ENCODE results near the gene WASHC1.
A peak's percentile ranks its signal among the peaks of the same experiment; 100 is the strongest.
"Not testable (repeated sequence)": the region's sequence is repeated elsewhere in the genome, so short reads cannot be mapped to it uniquely, and the experiment has no call there.

WASHC1 gene

DNA sequence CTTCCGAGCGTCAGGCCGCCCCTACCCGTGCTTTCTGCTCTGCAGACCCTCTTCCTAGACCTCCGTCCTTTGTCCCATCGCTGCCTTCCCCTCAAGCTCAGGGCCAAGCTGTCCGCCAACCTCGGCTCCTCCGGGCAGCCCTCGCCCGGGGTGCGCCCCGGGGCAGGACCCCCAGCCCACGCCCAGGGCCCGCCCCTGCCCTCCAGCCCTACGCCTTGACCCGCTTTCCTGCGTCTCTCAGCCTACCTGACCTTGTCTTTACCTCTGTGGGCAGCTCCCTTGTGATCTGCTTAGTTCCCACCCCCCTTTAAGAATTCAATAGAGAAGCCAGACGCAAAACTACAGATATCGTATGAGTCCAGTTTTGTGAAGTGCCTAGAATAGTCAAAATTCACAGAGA is at the start of gene WASHC1:
Gene WASHC1, minus strand, starts transcription at position 101 of the 400 bp plus-strand sequence. CDS start 4,457 bp downstream, outside the sequence.
- not testable (repeated sequence) for DNase-seq (ENCODE audit: low read depth)

DNA sequence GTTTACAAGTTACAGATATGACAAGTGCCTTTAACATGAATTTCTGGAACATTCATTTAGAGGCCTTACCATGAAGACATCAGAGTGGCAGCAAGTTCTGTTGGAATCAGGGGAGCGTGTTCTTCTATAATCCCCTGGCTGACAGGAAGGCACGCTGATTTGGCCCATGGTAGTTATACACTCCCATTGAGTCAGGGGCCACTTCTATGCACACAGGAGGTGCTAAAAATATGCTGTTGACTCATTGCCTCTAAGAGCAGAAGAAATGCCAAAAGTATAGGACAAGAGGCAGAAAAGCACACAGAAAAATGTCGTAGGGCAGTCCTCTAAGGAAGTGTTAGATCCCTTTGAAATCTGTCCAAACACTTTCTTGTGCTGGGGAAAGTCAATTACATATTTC is 49.1 kb upstream of the WASHC1 start:
- not testable (repeated sequence) for DNase-seq (ENCODE audit: low read depth)

- DNase-seq (ENCODE audit: low read depth): not testable (repeated sequence)
These were observed 47.1 kb upstream of the WASHC1 start for GRCh38 chr9:76389-76788.

- not testable (repeated sequence) for DNase-seq (ENCODE audit: low read depth)
These were observed 44.8 kb upstream of the WASHC1 start for GRCh38 chr9:73900-74525.

DNA sequence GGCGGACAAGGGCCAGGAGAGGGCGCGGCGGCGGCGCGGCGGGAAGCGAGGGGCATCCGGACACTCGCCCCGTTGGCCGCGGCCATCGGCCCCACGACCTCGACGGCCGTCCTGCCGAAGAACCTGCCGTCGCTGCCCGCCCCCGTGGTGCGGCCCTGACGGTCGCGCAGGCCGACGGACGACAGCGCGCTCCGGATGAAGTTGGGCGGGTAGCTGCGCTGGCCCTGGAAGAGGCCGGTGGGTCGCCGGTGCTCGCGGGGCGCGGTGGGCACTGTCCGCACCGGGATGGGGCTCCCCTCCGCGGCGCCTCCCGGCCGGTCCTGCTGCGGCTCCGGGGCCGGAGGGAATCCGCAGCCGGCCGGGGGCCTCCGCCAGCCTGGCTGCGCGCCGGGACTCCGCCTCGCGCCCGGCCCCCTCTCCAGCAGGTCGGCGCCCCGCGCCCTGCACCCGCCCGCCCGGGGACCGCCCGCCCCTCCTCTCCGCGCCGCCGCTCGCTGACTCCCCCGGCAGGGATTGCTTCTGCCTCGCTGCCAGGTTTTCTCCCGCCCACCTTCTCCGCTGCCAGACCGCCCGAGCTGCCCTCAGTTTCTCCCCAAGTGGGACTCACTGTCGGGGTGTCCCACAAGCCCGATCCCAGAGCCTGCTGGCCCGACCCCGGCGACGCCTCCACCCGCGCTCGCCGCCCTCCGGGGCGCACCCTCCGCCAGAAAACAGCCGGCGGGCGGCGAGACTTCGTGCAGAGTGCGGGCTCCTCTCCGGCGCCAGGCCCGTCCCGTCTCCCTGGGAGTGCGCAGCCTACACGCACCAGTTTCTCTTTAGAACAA is 44.0 kb upstream of the WASHC1 start:
- DNase-seq (ENCODE audit: low read depth): not testable (repeated sequence)

GRCh38 chr9:63031-63629 is 33.9 kb upstream of the WASHC1 start:
- peak; percentile 11 for DNase-seq (ENCODE audit: low read depth)

GRCh38 chr9:52678-53077 is 23.4 kb upstream of the WASHC1 start:
- not testable (repeated sequence) for DNase-seq (ENCODE audit: low read depth)

DNA sequence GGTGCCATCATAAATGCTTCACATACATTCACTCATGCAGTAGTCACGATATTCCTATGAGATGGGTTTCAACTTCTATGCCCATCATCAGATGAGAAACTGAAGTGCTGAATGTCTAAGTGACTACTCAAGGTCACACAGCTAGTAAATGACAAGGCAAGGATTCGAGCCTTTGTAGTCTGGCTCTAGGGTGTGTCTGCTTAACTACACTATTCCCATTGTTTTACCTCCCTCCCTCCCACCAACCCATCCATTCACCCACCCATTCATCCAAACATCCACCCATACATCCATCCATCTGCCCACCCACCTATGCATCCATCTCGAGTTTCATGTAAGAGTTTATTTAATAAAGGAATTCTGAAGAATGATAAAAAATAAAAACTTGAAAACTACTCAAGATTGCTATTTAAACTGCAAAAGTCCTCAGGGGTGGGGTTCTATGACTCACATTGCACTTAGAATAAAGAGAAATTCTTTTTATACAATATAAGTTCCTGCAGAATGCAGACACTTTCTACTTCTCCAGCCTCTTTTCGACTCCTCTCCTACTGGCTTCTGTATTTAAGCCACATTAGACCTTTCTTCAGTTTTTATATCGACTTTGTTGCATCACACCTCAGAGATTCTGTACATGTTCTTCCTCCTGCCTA is 19.1 kb upstream of the WASHC1 start:
- not testable (repeated sequence) for DNase-seq (ENCODE audit: low read depth)

- not testable (repeated sequence) for DNase-seq (ENCODE audit: low read depth)
These were observed 17.5 kb upstream of the WASHC1 start for GRCh38 chr9:46639-47271.

DNA sequence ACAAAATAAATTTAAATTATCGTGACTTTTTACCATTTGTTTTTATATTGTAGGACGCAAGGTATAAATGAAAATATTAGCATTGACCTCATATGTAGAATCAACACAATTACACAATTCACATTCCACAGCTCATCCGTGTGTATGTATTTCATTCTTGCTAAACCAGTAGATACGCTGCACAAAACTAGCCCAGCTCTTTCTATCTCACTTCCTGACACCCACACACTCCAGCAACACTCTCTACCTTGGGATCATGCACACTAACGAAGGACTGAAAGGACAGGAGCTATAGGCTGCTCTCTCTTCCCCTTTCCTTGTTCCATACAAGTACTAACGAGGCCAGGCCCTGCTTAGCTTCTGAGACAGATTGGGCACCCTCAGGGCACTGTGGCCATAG is 16.9 kb upstream of the WASHC1 start:
- DNase-seq (ENCODE audit: low read depth): not testable (repeated sequence)

GRCh38 chr9:45180-45878 is 16.1 kb upstream of the WASHC1 start:
- not testable (repeated sequence) for DNase-seq (ENCODE audit: low read depth)

- DNase-seq (ENCODE audit: low read depth): not testable (repeated sequence)
These were observed 15.2 kb upstream of the WASHC1 start for GRCh38 chr9:44416-44815.

GRCh38 chr9:43636-44035 is 14.4 kb upstream of the WASHC1 start:
- not testable (repeated sequence) for DNase-seq (ENCODE audit: low read depth)

DNA sequence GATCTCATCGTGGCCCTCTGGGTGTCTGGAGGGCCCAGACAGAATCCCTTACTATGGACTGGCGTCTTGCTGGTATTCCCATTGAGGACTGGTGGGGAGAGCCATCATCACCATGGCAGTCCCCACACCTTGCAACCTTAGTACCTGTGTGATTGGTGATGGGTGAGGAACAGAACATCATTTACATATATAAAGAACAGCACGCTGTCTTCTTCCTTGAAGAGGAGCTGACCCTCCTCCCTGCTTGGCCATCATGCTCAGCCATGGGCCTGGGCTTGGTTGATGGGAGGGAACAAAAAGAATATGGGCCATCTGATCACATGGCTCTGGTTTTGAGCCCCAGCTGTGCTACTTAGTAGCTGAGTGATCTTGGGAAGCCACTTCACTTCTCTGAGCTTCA is 13.9 kb upstream of the WASHC1 start:
- not testable (repeated sequence) for DNase-seq (ENCODE audit: low read depth)

GRCh38 chr9:41819-42218 is 12.6 kb upstream of the WASHC1 start:
- not testable (repeated sequence) for DNase-seq (ENCODE audit: low read depth)

DNA sequence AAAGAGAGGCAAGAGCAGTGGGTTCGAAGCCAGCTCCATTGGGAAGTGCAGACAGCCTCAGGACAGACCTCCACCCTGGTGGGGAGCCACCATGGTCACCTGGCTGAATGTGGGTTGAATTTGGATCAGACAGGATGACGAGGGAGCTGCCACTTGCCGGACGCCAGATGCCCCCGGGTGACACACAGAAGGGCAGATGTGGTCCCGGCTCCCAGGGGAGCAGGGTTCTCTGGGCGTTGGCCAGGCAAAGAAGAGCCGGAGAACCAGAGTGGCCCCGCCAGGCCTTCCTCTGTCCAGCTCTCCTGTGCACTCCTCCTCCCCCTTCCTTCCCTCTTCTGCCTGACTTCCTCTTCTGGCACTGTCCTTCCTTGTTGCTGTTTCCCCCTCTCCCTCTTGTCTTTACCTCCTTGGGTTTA is 12.0 kb upstream of the WASHC1 start:
- DNase-seq (ENCODE audit: low read depth): not testable (repeated sequence)

DNA sequence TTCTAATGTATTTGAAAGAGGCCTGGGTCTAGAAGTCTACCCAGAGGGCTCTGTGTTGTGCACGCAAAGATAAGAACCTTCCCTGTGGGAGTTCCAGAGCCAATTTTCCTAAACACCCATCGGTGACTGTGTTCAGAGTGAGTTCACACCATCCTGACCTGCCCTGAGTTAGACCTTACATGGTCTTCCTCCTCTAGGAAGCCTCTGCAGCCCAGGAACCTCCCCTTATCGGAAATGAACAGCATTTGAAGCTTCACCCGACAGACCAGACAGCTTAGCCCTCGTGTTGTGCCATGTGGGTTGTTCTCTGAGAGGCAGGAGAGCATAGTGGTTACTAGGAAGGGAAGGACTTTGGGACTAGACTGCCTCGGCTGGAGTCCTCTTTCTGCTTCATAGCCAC is 3.1 kb upstream of the WASHC1 start:
- DNase-seq (ENCODE audit: low read depth): not testable (repeated sequence)

- DNase-seq (ENCODE audit: low read depth): not testable (repeated sequence)
These were observed 481 bp downstream of the WASHC1 start for GRCh38 chr9:28775-29174.

DNA sequence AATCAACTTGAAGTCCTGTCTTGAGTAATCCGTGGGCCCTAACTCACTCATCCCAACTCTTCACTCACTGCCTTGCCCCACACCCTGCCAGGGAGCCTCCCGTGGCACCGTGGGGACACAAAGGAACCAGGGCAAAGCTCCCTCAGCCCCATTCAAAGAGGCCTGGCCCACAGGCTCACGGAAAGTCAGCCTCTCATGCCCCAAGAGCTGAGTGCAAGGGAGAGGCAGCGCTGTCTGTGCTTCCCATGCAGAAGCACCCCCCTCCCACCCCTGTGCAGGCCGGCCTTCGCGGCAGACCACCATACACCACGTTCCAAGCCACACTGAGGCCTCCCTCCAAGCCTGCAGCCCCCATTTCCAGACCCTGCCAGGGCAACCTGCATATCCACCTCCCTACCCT is 7.6 kb downstream of the WASHC1 start:
- DNase-seq (ENCODE audit: low read depth): not testable (repeated sequence)

DNA sequence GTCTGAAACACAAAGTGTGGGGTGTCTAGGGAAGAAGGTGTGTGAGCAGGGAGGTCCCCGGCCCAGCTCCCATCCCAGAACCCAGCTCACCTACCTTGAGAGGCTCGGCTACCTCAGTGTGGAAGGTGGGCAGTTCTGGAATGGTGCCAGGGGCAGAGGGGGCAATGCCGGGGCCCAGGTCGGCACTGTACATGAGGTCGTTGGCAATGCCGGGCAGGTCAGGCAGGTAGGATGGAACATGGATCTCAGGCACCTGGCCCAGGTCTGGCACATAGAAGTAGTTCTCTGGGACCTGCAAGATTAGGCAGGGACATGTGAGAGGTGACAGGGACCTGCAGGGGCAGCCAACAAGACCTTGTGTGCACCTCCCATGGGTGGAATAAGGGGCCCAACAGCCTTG is 12.4 kb downstream of the WASHC1 start:
- DNase-seq (ENCODE audit: low read depth): not testable (repeated sequence)

GRCh38 chr9:14129-14809 is 15.0 kb downstream of the WASHC1 start:
- DNase-seq (ENCODE audit: low read depth): not testable (repeated sequence)

Measured in activated T-cell treated with anti-CD3 and anti-CD28 coated beads for 1 hour (primary cell).